WTC11 (cell line): Measurements from ENCODE around the gene PPP1R18.

Experiments used
- AFF4 ChIP-seq: sonication (generic); formaldehyde crosslinking; IDR thresholded peaks from 2 replicates; pipeline ENCODE4 v1.8.1; 2023; ENCODE audit warnings: mild to moderate bottlenecking, missing genetic modification reagents, borderline replicate concordance
- CTCF ChIP-seq: fragments of 200-600 bp; IDR thresholded peaks from 2 replicates; pipeline ENCODE4 v1.8.0; 2022; ENCODE audit warnings: antibody characterized with exemption
- E2F5 ChIP-seq: sonication (generic); formaldehyde crosslinking; IDR thresholded peaks from 2 replicates; pipeline ENCODE4 v1.8.1; 2022; ENCODE audit warnings: mild to moderate bottlenecking, moderate library complexity, missing genetic modification reagents
- ELF4 ChIP-seq: sonication (generic); formaldehyde crosslinking; IDR thresholded peaks from 2 replicates; pipeline ENCODE4 v1.8.1; 2022; ENCODE audit warnings: low read depth, mild to moderate bottlenecking, moderate library complexity, missing genetic modification reagents
- ESRRA ChIP-seq: sonication (generic); formaldehyde crosslinking; IDR thresholded peaks from 2 replicates; pipeline ENCODE4 v1.8.1; 2022; ENCODE audit warnings: mild to moderate bottlenecking, missing genetic modification reagents, borderline replicate concordance
- FOXJ3 ChIP-seq: sonication (generic); formaldehyde crosslinking; IDR thresholded peaks from 2 replicates; pipeline ENCODE4 v1.9.0; 2021; ENCODE audit warnings: missing genetic modification reagents, mild to moderate bottlenecking, borderline replicate concordance
- JUN ChIP-seq: sonication (generic); formaldehyde crosslinking; IDR thresholded peaks from 2 replicates; pipeline ENCODE4 v1.8.0; 2023; ENCODE audit warnings: mild to moderate bottlenecking, missing genetic modification reagents
- MYBL2 ChIP-seq: sonication (generic); formaldehyde crosslinking; IDR thresholded peaks from 2 replicates; pipeline ENCODE4 v1.8.1; 2023; ENCODE audit warnings: mild to moderate bottlenecking, moderate library complexity, missing genetic modification reagents
- SP1 ChIP-seq: sonication (generic); formaldehyde crosslinking; conservative IDR thresholded peaks from 2 replicates; pipeline ENCODE4 v1.8.1; 2022; ENCODE audit warnings: missing genetic modification reagents
- TCF7 ChIP-seq: sonication (generic); formaldehyde crosslinking; IDR thresholded peaks from 2 replicates; pipeline ENCODE4 v1.8.0; 2022; ENCODE audit warnings: mild to moderate bottlenecking, low read depth, missing genetic modification reagents, moderate library complexity
- USF2 ChIP-seq: sonication (generic); formaldehyde crosslinking; IDR thresholded peaks from 2 replicates; pipeline ENCODE4 v1.8.1; 2023; ENCODE audit warnings: mild to moderate bottlenecking, missing genetic modification reagents, moderate library complexity
- ZMAT4 ChIP-seq: fragments of 250-450 bp; sonication (Bioruptor Pico); IDR thresholded peaks from 2 replicates; pipeline ENCODE4 v1.9.0; 2021; ENCODE audit warnings: mild to moderate bottlenecking
- ZNF281 ChIP-seq: sonication (generic); formaldehyde crosslinking; IDR thresholded peaks from 2 replicates; pipeline ENCODE4 v1.8.0; 2023; ENCODE audit warnings: mild to moderate bottlenecking, missing genetic modification reagents

GRCh38 chr6:30735668-30736314 lies 49.3 kb upstream of the PPP1R18 start:
- TF ChIP-seq ZNF281 (no peak), SP1 (CRISPR knock-in tag) (no peak), TCF7 (CRISPR knock-in tag) (no peak), CTCF (no peak), AFF4 (CRISPR knock-in tag) (no peak), JUN (CRISPR knock-in tag) (no peak), MYBL2 (CRISPR knock-in tag) (no peak), E2F5 (CRISPR knock-in tag) (no peak), ELF4 (CRISPR knock-in tag) (no peak), FOXJ3 (CRISPR knock-in tag) (no peak), ZMAT4 (CRISPR knock-in tag) (no peak), ESRRA (CRISPR knock-in tag) (no peak), USF2 (CRISPR knock-in tag) (no peak)
